DMS 273 treated with DMSO at 0.1 percent for 48 hours (cell line): ENCODE data around the gene LGR4.

Source experiments
- DNase-seq: peaks from one replicate; lab custom pipeline; 2025; lab: John Stamatoyannopoulos, UW

The LGR4 gene

GRCh38 chr11:27401280-27401832 lies 71.2 kb downstream of the LGR4 start:
- DNase-seq, result no peak

- peak; percentile 79 for DNase-seq
These were observed 74.2 kb downstream of the LGR4 start for GRCh38 chr11:27398400-27398770.

GRCh38 chr11:27397624-27398399 lies 74.8 kb downstream of the LGR4 start:
- peak; percentile 59 for DNase-seq

- no peak for DNase-seq
These were observed 76.2 kb downstream of the LGR4 start for GRCh38 chr11:27396259-27396839.

GRCh38 chr11:27395556-27396258 lies 76.9 kb downstream of the LGR4 start:
- DNase-seq, result no peak

GRCh38 chr11:27394781-27395228 lies 77.8 kb downstream of the LGR4 start:
- DNase-seq, result no peak

- DNase-seq, result no peak
These were observed 80.1 kb downstream of the LGR4 start for GRCh38 chr11:27392278-27393114.

GRCh38 chr11:27391331-27392015 lies 81.1 kb downstream of the LGR4 start:
- DNase-seq, result no peak

- no peak for DNase-seq
These were observed 82.0 kb downstream of the LGR4 start for GRCh38 chr11:27390318-27391295.

GRCh38 chr11:27388869-27389268 lies 83.7 kb downstream of the LGR4 start:
- no peak for DNase-seq

GRCh38 chr11:27388001-27388400 lies 84.6 kb downstream of the LGR4 start:
- DNase-seq, result no peak

- DNase-seq, result no peak
These were observed 85.2 kb downstream of the LGR4 start for GRCh38 chr11:27387362-27387761.

- DNase-seq, result no peak
These were observed 86.3 kb downstream of the LGR4 start for GRCh38 chr11:27386181-27386845.

GRCh38 chr11:27385245-27385644 lies 87.3 kb downstream of the LGR4 start:
- peak; percentile 59 for DNase-seq

- DNase-seq, result no peak
These were observed 88.4 kb downstream of the LGR4 start for GRCh38 chr11:27384227-27384626.

GRCh38 chr11:27383645-27384044 lies 88.9 kb downstream of the LGR4 start:
- no peak for DNase-seq

- no peak for DNase-seq
These were observed 91.3 kb downstream of the LGR4 start for GRCh38 chr11:27381238-27381666.

- DNase-seq, result no peak
These were observed 91.8 kb downstream of the LGR4 start for GRCh38 chr11:27380771-27381170.

GRCh38 chr11:27379449-27379848 lies 93.1 kb downstream of the LGR4 start:
- DNase-seq, result no peak
